Left hindlimb (tissue), 1 donor: ENCODE results near the gene NEDD4L.
"Not testable (repeated sequence)": the region's sequence is repeated elsewhere in the genome, so short reads cannot be mapped to it uniquely, and the experiment has no call there.

Source experiments
- DNase-seq: peaks from one replicate; pipeline ENCODE4 v3.0.0-alpha.2; 2018

Gene NEDD4L

GRCh38 chr18:58275176-58275575, 231.2 kb downstream of the NEDD4L start:
- no peak for DNase-seq

- DNase-seq: no peak
Observed at GRCh38 chr18:58276789-58277739, 233.0 kb downstream of the NEDD4L start.

DNA sequence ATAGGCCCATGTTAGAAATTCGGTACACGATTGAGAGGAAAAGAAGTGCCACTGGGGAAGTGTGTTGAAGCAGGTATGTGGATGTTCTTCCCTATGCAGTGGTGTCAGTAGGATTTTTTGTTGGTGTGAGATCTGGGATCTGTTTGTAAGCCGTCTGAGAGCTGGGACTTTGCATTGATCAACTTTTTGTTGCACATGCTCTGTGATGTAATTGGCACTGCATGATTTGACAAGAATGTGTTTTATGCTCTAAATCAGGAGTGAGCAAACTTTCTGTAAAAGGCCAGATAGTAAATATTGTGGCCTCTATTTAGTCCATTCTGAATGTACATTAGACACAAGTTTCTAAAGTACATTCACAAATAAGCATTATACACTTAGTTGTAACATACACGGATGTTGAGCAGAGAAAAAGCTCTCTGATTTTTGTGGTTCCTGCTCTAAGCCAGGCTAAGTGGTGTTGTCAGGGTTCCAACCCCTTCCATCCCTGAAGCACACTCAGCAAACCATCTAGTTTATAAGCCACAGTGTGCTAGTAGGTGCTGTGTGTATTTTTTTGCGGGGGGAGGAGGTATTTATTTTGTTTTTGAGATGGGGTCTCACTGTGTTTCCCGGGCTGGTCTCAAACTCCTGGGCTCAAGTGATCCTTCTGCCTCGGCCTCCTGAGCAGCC, 235.6 kb downstream of the NEDD4L start:
- no peak for DNase-seq

- DNase-seq: no peak
Observed at GRCh38 chr18:58280191-58280590, 236.2 kb downstream of the NEDD4L start.

GRCh38 chr18:58282872-58283271, 238.8 kb downstream of the NEDD4L start:
- not testable (repeated sequence) for DNase-seq

GRCh38 chr18:58284699-58285448, 240.8 kb downstream of the NEDD4L start:
- no peak for DNase-seq

DNA sequence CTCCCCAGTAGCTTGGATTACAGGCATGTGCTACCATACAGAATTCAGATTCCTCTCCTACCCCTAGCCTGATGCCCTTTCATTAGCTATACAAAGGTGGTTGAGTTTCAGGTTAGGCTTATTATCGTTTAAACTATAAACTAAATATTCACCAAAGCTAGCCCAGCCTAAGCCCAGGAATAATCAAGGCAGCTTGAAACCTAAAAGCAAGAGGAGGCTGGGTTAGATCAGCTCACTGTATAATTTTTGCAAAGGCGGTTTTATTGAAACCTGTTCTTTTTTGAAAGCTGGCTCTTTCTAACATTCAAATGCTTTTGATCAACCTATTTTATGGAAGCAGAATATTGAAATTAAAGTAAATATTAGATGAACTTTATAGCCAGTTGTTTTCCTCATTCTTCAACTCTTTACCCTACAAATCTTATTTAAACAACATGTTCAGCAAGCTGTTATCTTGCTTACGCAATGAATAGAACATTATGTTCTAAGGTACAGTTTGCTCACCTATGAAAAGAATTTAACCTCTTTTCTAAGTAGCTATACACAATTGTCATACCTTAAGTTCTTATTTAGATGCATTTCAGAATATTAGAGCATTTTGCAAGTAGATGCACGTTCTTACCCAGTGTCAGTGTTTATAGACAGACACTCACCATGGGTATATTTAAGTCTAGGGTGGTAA, 241.6 kb downstream of the NEDD4L start:
- DNase-seq: no peak

GRCh38 chr18:58286632-58287352, 242.8 kb downstream of the NEDD4L start:
- DNase-seq: no peak

DNA sequence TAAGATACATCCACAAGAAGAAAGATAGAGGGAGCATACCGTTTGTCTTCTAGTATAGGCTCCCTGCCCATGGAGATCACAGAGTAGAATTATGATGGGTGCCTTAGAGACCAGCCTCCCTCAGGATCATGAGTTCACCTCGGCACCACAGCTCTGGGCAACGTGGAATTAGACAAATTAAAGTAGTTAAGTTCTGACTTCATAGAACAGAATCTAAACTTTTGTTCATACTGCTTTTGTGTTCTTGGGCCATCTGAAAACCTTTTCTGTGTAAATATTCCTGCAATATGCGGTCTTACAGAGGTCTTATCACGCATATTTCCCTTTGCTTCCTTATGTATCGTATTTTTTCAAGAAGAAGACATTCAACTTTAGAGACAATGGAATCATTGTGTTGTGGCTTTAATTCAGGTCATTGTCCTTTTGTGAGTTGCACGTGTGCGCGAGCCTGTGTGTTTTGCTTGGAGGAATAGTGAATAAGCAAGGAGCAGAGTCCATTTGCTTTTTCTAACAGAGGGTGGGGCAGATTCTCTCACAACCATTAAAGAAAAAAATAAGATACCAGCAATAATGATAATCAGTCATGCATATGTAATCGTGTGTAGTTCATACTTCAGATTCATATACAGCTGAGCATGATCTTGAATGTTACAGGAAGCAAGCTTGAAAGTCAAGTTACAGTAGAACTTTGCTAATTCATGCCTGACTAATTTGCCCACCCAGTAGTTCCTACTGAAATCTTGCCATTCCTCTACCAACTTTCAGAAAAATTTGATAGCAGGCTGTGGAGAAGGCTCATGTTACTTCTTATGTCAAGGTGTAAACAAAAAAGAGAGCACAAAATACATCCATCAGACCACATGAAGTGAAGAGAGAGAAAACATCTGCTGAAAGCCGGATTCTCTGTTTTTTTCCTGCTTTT, 243.6 kb downstream of the NEDD4L start:
- DNase-seq: no peak

DNA sequence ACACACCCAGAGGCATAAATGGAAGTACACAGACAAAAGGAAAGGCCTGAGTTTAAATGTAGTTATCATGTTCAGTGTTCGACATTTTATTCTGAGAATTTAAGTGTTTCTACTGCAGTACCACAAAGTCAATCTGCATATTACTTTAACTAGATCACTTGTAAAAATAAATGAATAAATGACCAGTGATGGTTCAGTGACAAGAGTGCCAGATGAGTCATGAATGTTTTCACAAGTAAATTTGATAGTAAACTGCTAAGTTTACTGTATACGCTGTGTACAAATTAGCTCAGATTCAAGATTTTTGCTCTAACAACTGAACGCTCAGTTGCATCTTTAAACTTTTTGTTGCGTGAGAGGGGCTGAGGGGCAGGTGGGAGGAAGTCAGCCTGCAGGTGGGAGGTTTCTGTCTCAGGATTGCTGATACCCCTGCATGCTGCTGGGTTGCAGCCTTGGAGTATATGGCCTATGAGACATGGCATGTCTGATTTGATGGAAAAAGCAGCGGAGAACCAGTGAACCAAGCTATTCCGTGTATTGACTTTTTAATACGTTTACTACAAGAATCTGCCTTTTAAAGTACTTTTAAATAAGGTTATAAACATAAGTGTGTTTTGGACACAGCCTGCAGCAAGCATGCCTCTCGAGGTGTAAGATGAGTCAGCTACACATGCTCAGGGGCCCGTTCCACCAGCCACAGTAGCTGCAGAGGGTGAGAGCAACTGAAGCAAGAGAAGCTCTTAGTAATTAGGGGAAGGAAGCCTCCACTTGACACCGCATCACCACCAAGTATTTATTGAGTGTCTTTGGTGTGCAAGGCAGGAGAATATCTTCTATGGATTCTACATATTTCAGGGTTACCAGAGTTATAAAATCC, 245.1 kb downstream of the NEDD4L start:
- DNase-seq: no peak

DNA sequence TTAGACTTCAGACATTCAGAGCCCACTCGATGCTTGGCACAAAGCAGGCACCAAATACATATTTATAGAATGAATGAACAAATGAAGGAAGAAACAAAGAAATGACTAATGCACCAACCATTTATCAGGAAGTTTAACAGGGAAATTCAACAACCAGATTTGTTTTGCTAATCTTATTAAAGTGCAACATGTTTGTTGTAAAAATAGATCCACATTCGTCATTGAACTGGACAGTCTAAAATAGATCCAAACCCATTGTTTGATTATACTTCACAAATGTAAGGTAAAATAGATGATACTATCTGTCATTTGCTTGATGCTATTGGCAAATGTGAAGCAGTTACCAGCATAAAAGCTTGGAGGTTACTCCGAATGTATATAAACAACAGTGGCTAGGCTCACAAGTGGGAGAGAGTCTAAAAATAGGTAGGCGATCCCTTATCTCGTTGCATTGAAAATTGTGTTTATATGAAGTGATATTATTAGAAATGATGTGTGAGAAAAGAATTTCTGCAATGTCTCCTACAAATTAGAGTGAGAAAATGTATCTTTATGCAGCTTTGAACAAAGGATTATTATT, 246.2 kb downstream of the NEDD4L start:
- no peak for DNase-seq

DNA sequence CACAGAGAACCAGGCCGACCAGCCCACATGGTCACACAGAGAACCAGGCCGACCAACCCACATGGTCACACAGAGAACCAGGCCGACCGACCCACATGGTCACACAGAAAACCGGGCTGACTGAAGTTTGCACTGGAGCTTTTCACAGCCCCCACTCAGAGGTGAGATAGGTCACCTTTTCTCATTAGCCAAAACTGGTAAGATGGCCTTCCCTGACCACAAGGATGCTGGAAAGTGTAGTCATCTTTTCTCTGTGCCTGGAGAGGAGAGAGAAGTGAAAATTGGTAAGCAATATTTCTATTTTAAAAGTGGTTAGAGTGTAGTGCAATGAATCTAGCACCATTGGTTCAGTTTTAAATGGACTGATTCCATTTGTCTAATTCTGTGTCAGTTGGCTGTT, 247.1 kb downstream of the NEDD4L start:
- no peak for DNase-seq

GRCh38 chr18:58292638-58293037, 248.6 kb downstream of the NEDD4L start:
- no peak for DNase-seq

- DNase-seq: no peak
Observed at GRCh38 chr18:58297198-58297597, 253.2 kb downstream of the NEDD4L start.

DNA sequence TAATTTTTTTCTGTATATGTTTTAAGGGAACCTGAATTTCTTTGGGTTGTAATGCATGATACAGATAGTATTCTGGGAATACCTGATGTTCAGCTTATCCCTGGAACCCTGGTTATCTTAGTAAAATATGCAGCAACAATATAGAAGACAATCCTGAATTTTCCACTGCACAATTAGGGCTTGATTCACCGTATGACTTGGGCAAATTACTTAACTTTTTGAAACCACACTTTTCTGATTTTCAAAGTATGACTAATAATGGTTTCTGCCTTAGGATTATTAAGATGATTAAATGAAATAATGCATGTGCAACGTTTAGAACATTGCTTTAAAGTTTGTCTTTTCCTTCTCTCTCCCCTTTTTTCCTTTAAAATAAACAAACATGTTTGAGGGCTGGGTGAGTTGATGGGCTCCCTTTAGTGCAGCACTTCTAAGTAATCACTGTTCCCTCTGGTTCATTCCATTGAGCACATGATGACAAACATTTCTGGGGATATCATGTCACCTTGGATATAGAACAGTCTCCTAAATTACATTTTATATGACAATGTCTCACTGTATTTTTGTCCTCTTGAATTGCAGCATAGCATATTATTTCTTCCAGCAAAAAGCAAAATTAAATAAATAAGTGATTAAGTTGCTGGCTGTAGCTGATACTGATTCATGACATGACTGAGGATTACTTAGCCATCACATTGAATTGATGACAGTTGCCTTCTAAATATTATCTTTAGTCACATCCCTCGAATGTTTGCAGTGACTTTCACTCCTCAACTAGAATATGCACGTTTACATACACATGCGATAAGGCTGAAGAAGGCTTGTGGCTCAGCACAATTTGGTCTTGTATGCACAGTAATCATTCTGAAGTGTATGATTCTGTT, 254.5 kb downstream of the NEDD4L start:
- DNase-seq: no peak

DNA sequence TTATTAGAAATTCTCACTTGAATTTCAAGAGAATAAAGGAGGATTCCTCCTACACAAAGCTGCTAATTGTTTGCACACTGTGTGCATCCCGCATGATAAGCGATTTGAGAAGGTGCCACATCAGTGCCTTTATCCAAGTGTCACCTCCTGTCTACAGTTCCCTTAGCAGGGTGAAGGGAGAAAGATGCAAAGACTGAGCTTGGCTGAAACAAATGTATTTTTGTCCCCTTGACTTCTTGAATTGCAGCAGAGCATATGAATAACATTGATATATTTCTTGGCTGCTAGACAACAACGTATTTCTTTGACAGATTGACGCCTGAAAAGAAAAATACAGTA, 255.1 kb downstream of the NEDD4L start:
- no peak for DNase-seq

GRCh38 chr18:58299936-58300335, 255.9 kb downstream of the NEDD4L start:
- no peak for DNase-seq

DNA sequence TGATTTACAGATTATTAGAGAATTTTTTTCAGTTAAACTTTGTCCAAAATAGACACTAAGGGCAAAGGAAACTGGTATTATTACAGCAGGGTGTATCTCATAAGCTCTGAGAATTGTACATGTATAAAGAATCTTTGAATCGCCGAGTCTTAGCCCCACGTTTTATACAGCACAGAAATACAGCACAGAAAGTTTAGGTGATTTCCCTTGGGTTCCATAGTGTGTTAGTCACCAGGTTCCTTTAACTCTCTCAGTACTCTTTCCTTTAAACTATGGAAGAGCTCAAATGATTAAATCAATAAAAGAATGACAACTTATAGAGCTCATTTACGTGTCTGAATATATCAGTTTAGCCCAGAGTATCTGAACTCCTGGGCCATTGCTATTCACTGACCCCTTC, 256.8 kb downstream of the NEDD4L start:
- no peak for DNase-seq

- DNase-seq: no peak
Observed at GRCh38 chr18:58302811-58303210, 258.8 kb downstream of the NEDD4L start.
